Stimulated activated CD4-positive, alpha-beta T cell treated with anti-CD3 and anti-CD28 coated beads, Interleukin-1b, Interleukin-23, amount 100 ng/mL, for 1 hour (primary cell): Measurements from ENCODE around the gene NEK4.

Source experiments
- DNase-seq, 2 donors: peaks; one replicate each; pipeline ENCODE4 v3.0.0-alpha.2; 2020; ENCODE audit warnings: low read depth in 2 of 2

NEK4 gene

DNA sequence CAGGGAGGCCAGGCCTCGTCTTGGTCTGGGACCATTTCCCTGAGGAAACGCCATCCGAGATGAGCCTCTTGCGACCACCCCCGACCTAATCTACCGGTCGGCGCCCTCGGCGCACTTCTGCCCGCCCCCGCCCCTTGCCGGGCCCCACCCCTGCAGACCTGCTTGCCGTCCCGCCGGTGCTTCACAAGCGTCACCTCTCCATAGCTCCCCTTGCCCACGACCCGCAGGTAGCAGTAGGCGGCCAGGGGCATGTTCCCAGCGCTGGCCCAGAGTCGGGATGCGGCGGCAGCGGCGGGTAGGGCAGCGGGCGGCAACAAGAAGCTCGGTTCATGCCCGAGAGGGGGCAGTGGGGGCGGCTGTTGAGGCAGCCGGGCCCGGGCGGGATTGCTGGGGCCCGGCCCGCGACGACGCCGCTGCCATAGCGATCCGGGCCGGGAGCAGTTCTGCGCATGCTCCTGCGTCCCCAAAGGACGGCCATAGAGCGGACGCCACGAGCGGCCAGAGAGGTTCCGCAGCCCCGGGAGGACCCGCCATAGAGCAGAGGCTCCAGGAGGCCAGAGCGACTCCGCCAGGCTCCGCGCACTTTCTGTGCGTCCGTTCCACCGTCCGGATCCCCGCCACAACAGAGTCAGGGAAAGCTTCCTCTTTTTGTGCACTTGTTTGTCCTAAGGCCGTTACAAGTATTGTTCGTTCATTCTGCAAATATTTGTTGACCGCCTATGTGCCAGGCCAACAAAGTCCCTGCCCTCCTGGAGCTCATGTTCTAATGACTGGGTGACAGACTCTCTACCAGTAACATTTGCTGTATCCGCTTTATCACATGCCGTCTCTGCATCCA is at the start of gene NEK4:
Gene NEK4 (minus strand): TSS at position 445 of the 838 bp plus-strand sequence. CDS start 194 bp downstream, at position 251.
- peak; percentile 58 to 69 for DNase-seq

DNA sequence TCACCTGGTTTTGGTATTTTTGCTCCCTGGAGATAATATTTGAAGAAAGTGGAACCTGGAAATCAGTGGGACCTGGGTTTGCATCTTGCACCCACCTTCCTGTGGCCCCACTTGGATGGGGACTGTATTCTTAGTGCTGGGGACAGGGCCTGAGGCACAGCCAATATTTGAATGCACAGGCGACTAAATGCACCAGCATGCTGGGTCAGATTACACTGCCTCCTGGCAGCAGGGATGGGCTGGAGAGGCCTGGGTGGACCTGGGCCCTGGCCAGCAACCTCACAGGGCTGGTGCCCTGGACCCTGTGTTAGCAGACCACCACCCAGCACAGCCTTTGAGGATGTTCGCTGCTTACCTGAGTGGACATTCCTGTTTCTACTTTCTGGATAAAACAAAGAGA is 49.2 kb upstream of the NEK4 start:
- no peak for DNase-seq

DNA sequence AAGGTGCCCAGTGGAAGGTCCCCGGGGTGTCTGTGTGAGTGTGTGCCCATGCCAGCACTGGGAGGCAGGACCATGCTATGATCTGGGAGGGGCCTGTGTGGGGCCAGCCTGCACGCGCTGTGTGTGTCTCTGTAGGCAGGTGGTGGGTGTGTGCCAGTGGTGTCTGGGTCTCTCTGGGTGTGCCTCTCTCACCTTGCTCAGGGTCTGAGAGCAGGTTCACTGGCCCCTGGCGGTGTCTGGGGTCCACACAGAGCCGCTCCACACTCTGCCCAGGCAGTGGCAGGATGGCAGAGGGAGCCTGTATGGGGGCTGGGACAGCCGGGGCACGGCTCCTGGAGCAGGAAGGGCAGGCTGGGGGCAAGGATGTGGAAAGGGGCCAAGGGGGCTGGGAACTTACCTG is 47.1 kb upstream of the NEK4 start:
- DNase-seq: no peak

DNA sequence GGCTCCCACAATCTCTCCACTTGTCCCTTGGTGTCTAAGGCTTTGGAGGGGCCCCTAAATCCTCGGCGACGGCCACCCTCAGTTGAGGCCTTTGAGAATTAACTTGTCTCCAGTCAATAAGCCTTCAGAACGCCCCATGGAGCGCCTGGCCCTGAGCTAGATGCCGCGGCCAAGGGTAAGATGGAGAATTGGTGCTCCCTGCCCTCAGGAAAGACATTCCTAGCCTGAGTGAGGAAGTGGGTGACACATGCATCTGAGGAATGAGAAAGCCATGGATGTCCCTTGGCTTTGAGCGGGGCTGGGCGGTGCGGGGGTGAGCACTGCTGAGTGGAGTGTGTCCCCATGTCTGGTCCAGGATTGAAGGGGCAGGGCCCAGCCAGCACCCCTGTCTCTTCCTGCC is 46.5 kb upstream of the NEK4 start:
- DNase-seq: no peak

DNA sequence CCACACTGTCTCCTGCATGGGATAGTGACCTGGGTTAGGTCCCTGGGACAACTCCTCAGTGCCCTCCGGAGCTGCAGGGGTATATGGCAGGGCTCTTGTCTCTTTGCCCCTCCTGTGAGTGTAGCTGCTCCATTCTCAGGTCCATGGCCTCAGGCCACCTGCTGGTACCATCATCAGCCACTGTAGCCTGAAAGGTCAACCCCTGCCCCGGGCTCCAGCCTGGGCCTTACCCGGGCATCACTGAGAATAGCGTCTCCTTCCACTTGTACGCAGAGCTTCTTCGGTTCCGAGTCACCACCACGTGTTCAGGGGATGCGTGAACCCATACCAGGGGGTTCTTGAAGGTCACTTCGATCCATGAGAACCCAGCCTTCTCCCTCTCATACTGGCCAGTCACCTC is 45.9 kb upstream of the NEK4 start:
- no peak for DNase-seq

DNA sequence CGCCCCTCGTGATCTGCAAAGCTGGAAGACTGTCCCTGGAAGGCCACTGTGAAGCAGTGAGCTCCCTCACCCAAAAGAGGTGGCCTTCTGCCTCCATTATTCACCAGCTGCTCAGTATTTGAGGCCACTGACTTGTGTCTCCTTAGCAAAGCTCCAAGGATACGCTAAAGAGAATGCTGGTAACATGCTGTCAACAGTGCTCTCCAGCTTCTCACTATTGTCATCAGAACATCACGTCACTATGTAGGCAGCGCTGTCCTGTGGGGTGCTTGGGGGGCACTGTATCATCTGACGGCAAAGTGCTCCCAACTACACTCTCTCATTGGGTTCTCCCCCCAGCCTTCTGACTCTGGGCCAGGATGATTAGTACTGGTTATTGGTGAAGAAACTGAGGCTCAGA is 45.5 kb upstream of the NEK4 start:
- DNase-seq: no peak

DNA sequence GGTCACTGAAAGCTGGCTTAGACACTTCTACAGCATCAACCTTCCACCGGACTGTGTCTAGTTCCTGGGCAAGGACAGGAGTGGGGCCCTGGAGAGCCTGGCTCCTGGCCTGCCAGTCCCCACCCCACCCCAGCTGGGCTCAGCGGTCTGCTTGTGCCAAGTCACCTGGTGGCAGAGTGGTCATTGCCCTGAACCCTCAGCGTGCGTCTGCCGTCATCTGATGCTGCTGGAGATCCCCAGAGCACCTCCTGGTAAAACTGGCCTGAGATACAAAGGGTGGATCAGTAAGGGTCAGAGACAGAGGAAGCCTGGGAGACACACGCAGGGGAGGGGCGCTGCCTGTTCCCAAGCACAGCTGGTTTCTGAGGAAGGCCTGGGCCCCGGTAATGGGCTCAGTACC is 43.1 kb upstream of the NEK4 start:
- no peak for DNase-seq

DNA sequence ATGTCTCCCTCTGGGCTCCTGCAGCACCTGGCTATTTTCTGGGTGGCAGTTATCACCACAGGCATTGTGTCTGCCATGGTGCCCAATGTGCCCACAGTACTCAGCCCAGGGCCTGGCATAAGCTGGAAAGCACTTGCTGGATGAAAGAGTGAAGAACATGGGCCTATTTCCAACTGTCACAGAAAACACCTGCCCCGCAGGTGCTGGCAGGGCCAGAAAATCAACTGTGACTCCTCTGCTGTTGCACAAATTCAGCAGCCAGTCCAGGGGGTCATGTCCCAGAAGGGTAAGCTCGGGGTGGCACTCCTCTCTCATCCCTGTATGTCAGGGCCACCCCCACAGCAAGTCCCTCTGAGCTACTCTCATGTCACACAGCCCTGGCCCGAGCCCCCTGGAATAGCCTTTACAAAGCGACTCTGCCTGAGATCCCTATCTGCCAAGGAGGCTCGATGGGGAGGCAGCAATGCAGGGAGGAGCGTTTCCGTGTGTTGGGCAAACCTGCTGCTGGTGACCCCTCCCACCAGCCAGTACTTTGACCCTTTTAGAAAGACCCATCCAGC is 40.8 kb upstream of the NEK4 start:
- no peak for DNase-seq

DNA sequence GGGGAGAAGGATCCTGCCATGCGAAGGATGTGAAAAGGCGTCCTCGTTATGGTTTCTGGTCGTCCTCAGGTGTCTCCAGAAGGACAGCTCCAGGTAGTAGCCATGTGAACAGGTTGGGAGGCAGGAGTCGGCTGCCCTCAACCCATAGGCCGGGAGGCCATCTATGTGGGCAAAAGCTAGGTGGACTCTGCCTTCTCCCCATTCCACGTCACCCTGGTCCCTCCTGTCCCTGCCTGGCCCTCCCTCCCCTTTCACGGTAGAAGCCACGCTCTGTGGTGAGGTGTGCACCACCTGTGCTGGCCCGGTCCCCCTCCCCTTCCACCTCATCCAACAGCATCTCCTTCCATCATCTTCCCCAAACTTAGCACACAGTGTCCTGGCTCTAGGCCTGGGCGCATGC is 40.2 kb upstream of the NEK4 start:
- no peak for DNase-seq

DNA sequence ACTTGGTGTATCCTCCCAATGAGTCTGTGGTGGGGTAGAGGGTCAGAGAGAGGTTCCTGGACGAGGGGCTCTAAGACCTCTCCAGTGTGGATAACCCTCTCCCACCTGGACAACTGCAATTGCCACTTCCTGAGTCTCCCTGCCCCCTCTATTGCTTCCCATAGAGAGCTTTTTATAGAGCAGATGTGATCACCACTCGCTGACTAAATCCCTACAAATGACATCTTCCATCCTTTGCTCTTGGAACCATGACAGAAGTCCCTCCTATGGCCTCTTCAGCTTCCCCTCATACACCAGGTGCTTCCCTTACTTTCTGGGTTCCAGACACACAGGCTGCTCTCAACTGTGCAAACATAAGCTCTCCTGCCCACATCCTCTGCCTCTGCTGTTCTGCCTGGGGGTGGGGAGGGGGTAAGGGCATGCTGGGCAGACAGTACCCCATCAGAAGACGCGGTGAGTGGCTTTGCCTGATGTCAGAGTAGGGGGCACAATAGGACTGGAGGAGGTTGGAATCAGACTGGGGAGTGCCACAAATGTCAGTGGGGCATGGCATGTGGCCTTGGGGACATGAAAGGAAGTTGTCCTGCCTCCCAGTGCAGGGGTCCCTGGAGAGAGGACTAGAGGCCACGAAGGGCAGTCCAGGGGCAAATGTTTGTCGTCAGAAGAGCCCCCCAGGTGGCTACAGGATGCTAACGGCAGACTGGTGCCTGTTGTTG is 39.1 kb upstream of the NEK4 start:
- DNase-seq: no peak

DNA sequence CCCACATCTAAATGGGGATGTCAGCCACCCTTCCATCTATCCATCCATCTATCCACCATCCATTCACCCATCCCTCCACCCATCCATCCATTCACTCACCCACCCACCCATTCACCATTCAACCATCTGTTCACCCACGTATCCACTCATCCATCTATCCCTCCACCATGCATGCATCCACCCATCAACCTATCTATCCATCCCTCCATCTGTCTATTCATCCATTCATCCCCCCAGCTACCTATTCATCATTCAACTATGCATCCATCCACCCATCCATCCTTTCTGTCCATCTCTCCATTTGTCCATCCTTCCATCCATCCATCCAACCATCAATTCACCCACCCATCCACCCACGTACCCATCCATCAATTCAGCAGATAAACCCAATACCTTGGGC is 38.4 kb upstream of the NEK4 start:
- no peak for DNase-seq

DNA sequence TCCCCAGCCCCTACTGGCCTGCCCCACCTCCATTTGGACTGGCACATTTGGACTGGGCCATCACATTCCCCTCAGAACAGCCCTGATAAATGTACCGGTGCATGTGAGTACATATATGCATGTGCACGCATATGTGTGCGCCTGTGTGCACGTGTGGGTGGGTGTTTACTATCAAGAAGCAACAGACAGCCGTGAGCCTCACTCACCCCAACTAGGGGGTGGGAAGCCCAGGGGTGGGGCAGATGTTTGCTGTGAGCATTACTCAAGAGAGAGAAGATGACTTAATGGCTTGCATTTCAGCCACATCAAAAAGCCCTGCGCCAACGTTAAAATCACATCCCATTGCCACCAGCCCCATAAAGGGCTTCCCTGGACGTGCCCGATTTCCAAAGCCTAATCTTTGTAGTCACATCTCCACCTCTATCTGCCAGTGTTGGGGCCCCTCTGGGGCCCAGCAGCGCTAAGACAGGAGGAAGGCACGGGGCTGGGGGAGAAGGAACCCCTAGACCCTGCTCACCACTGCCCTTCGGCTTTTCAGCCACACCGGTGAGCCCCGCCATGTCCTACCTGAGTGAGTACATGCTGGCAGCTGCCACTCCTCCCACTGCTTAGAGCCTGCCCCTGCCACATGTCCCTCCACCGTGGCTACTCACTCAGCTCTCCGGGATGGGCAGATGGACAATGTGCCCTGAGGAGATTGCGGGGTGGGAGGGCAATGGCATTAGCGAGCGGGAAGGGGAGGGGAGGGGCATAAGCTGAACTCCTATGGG is 34.7 kb upstream of the NEK4 start:
- no peak for DNase-seq

DNA sequence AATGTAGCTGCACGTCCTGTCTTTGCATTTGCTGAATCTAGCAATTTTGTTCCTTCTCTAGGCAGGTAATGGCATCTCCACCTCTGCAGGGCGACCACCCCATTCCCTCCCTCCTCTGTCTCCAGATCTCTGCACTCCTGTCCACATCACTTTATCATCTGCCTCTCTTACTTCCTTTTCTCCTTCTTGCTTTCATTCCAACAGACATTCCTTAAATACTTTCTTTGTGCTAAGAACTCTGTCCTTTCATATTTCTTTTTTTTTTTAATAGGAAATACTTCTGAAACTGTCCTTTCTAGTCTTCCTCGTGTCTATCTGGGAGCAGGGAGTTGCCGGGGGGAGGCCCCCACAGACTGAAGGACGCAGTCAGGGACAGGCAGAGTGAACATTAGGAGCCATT is 31.1 kb upstream of the NEK4 start:
- no peak for DNase-seq

DNA sequence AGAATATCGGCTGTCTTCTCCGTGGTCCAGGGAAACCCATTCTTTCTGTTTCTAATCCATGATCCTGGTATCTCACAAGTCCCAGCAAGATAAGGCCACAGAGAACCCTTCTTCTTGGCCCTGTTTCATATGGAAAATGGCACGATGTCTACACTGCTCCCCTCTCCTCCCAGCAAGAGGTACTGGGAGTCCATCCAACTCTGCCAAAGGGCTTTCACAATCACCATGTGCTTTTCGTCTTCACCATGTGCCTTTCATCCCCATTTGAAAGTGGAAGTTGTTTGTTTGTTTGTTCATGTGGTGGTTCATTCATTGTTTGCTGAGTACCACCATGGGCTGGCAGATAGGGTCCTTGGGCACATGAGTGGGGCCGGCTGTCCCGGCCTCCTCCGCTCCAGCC is 29.3 kb upstream of the NEK4 start:
- DNase-seq: no peak

DNA sequence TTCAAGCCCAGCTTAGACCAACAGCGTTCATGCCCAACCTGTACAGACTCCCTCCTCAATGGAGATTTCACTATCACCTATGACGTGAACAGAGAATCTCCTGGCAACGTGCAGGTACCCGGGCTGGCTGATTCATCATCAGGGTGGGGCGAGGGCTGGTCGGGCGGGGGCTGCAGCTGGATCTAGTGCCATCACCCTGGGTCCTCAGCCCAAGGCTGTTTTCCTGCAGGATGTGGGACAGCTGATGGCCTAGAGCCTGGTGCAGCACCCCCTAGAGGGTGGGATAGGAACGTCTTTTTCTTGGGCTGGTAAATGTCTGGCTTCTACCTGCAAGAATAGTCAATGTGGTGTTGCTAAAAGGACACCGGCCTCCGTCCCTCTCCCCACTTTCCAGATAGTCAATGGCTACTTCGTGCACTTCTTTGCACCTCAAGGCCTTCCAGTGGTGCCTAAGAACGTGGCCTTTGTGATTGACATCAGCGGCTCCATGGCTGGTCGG is 28.3 kb upstream of the NEK4 start:
- DNase-seq: no peak

DNA sequence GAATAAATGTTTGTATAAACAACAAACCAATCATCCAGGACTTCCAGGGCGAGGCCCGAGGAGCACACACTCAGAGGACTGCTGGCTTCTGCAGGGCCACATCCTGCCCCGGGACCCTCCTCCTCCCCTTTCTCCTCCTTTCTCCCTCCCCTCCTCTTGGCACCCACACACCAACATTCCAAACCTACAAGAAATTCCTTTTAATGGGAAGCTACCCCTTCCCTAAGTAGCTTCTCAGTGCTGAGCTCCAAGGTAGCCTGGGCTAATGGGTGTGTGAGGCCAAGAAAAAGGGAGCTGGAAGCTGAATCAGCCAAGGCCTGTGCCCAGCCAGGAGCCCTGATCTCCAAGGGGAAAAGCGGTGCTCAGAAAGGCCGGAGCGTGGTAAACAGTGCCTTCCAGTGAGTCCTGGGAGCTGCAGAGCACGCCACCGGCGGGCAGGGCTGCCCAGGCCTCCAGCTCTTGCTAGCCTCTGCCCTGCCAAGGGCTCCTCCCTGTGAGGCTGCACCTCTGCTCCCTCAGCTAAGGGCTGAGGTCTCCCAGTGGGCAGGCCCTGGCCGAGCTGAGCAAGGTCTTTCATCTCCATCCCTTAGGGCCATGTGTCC is 27.7 kb upstream of the NEK4 start:
- DNase-seq: no peak

DNA sequence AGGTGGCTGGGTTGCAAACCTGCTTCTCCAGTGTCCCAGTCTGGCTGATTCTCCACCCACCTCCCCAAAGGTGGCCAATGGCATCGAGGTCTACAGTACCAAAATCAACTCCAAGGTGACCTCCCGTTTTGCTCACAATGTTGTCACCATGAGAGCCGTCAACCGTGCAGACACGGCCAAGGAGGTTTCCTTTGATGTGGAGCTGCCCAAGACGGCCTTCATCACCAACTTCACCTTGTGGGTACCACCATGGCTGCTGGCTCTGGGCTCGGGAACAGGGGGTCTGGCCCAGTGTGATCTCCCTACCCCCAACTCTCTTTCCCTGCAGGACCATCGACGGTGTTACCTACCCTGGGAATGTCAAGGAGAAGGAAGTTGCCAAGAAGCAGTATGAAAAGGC is 25.7 kb upstream of the NEK4 start:
- DNase-seq: no peak

DNA sequence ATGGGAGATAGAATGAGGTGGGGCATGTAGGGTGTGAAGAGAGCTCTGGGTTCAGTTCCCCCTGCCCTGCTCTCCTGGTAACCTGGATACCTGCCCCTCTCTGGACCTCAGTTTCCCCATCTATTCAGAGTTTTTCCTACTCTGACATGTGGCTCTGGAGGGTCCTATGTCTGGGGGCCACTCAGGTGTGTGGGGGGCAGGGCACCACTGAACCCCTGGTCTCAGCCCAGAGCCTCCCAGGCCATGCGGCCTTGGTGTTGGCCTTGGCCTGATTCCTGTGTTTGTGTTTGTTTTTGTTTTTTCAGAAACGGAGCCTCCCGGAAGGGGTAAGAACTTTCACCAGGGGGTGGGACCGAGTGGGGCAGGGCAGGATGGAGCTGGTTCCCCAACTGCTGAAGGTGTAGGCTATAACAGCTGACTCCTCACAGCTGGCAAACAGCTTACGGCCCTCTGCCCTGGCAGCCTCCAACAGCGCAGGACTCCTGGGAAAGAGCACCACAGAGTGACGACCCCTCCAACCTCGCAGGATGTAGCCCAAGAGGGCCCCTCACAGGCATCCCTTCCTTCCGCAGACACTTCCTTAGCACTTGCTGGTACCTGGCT is 24.7 kb upstream of the NEK4 start:
- no peak for DNase-seq

DNA sequence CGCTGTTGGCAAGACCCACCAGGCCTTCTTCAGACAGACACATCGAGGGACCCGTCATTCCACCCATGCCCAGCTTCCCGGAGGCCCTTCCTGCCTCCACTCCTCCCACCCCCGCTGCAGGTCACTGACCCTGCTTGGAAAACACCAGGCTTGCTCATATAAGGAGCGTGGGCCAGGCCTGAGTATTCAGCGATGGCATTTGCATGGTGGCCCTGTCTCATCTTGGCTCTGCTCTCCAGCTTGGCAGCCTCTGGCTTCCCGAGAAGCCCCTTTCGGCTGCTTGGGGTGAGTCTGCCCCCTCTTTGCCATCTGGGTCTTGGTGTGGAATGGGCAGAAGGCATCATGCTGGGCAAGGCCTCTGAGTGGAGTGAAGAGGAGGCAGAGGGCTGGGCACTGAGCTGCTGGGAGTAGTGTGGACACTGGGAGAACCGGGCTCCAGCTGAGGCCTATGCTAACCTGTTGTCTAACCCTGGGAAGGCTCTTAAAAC is 23.9 kb upstream of the NEK4 start, which contains the start of gene ITIH3:
Gene ITIH3 (plus strand): TSS at position 185 of the 488 bp plus-strand sequence. CDS start 8 bp downstream, at position 193.
- no peak for DNase-seq

DNA sequence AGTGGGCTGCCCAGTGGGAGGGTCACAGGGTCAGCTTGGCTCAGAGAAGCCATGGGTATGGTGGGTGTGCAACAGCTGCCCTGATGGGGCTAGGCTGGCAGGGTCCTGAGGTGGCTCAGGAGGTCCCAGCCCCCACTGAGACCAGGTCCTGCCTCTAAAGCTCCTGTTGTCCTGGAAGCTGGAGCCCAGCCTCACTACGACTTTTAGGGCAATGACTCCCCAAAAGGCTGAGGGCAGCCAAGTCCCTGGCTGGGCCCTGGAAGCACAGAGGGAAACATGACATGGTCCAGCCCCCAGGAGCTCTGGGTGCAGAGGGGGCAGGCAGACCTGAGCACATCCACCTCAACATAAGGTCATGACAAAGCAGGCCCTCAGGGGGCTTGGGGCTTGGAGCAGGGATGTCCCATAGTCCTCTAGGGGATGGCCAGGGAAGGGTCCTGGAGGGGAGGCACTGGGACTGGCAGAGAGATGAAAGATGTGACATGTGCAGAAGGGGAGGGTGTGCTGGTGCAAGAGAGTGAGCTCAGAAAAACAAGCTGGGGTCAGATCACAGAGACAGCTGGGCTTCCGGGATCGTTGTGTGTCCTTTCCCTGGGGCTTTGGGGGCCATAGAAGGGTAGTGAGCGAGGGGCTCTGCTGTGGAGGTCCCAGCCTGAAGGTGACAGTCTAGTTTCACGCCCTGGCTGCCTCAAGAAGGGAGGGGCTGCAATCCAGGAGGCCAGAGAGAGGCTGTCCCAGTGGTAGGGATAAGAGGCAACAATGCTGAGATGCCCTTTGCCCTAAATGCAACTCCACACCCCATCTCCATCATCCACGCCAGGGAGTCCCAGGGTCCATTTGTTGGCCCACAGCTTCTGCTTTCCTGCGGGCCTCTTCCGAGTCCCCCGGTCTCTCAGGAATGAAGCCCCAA is 23.2 kb upstream of the NEK4 start:
- DNase-seq: no peak
